ENCODE data around the gene HOXD10. TPM values are rescaled to one million over a fixed set of nuclear protein-coding genes. Genes with fewer than 3 reads are reported as not detected.

HOXD10 gene
- total RNA-seq: not detected
- polyA plus RNA-seq: under 1 TPM in 2 of 3 donors, not detected in 1; 0.03 to 0.04 TPM
- long read RNA-seq, donor 1: 0 reads
- long read RNA-seq, donor 2: 0 reads

DNA sequence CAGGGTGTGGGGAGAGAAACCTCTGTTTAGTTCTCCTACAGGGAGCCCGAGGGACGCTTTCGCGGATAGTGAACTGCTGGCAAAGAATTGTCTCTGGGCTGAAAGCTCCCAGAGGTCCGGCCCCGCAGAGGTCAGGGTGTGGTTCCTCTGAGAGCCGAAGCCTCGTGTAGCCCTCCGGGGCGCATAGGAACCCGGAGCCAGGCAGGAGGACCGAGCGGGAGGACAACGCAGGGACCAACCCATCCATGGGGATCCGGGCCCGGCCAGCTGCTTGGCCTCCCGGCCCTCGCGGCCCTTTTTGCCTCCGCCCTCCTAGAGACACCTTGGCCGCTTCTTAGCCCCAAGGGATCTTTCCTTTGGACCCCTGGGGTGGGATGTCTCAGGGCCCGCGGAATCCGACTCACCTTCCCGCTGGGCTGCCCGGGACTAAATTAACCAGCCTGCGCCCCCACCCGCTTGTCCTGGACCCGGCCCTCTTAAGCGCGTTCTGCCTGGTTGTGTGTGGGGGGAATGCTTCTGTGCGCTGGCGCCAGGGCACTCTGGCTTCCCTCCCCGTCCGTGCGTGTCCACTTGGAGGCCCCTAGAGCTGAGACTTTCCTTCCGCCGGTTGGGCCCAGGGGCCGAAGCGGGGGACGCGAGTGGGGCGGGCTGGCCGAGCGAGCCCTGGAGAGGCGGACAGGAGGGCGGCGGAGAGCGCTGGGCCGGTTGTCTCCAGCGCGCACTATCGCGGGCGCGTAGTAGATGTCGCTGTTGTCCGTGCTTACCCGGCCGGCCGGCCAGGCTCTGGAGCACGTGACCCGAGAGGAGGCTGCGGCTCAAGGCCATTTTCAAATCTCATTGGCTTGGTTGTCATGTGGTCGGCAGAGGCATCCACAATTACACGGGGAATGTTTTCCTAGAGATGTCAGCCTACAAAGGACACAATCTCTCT, at the start of gene HOXD10:
TSS of gene HOXD10 (plus strand) at position 896 of the 931 bp plus-strand sequence. CDS start 56 bp downstream, outside the sequence.
- intact Hi-C loops (cut with DNase I): no loop called here
- peaks cover 7 to 100% (median 69%) of the 10 kb centered on the region in 3 donors for H3K27me3 ChIP-seq (ENCODE audit: insufficient read depth in 3 of 3, low read length in 2 of 3)
- no peak within 1 kb of the TSS for H3K27ac ChIP-seq
- H3K36me3 ChIP-seq (ENCODE audit: insufficient read depth in 1 of 2, low read depth in 1 of 2): no peaks in the 10 kb centered on the region
- WGBS, 3 donors: 9 to 12% (median 10%) methylated on average over 56 to 66 of the region's 66 CpGs
- peak in 1 of 2 donors; percentile 81 for DNase-seq
- peak; percentile 23 for TF ChIP-seq CTCF (IDR thresholded peaks at IDR 0.05)
- ATAC-seq: peak; percentile 71 to 90 (median 82)
- no peaks in the 10 kb centered on the region for H3K9me3 ChIP-seq
- peak within 1 kb of the TSS; percentile 23 for H3K4me3 ChIP-seq
- H3K4me1 ChIP-seq: peaks cover 2% of the 10 kb centered on the region

DNA sequence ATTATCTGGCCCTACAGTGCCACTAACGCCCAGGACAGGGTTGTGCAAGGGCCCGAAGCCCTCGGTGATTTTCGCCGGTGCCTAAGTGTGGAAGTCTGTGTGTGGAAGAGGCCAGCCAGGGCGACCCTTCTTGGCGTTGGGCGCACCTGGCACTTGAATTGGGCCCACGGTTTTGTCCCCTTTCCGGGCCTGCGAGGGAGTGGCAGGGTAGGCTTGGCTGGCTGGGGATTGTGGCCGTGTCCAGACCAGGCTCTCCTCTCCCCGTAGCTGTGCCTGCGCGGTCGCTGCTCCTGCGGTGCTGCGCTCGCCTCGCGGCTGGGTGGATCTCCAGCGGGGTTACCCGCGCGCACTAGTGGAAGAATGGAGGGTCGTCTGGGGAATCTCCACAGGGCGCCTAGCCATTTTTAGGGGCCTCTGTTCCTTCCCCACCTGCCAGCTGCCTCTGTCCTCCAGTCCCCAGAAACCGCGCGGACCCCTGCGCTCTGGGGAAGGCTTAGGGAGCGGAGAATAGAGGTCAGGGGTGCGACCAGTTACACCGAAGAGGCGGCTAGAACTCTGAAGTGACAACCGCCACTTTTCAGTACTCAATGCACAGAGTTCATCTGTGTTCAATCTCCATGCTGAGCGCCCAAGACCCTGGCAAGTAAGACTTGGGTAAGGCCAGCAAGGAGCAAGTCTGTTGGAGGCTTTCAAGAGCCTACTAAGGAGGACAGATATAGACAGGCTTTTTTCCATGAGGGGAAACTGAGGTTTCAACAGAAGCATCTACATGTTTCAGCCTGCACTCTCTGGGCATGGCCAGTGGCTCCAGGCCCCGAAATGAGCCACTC, 48.8 kb upstream of the HOXD10 start:
- Histone ChIP-seq H3K27me3 (ENCODE audit: insufficient read depth in 3 of 3, low read length in 2 of 3) (peaks cover 0 to 82% (median 35%) of the 10 kb centered on the region in 3 donors), H3K4me3 (peak overlapping the region; percentile 61), H3K27ac (no peak overlapping the region), H3K4me1 (peaks cover 17% of the 10 kb centered on the region), H3K9me3 (no peaks in the 10 kb centered on the region), H3K36me3 (ENCODE audit: insufficient read depth in 1 of 2, low read depth in 1 of 2) (no peaks in the 10 kb centered on the region)
- no peak for TF ChIP-seq CTCF (IDR thresholded peaks at IDR 0.05)
- ATAC-seq (peak; percentile 71 to 85 (median 79)), DNase-seq (no peak)
- intact Hi-C loops (cut with DNase I): no loop called here
- 6 to 14% (median 6%) methylated on average over 37 to 38 of the region's 38 CpGs for WGBS, 3 donors

GRCh38 chr2:176068419-176068832, 48.2 kb upstream of the HOXD10 start:
- Histone ChIP-seq H3K4me3 (peak overlapping the region; percentile 61), H3K9me3 (no peaks in the 10 kb centered on the region), H3K27ac (no peak overlapping the region), H3K36me3 (ENCODE audit: insufficient read depth in 1 of 2, low read depth in 1 of 2) (no peaks in the 10 kb centered on the region), H3K27me3 (ENCODE audit: insufficient read depth in 3 of 3, low read length in 2 of 3) (peaks cover 0 to 87% (median 40%) of the 10 kb centered on the region in 3 donors), H3K4me1 (peaks cover 17% of the 10 kb centered on the region)
- no peak for TF ChIP-seq CTCF (IDR thresholded peaks at IDR 0.05)
- DNase-seq: no peak
- intact Hi-C loops (cut with DNase I): no loop called here
- WGBS, 3 donors: 6 to 12% (median 11%) methylated on average over 30 of the region's 30 CpGs
- peak in 3 of 4 donors; percentile 17 to 28 (median 27) for ATAC-seq

DNA sequence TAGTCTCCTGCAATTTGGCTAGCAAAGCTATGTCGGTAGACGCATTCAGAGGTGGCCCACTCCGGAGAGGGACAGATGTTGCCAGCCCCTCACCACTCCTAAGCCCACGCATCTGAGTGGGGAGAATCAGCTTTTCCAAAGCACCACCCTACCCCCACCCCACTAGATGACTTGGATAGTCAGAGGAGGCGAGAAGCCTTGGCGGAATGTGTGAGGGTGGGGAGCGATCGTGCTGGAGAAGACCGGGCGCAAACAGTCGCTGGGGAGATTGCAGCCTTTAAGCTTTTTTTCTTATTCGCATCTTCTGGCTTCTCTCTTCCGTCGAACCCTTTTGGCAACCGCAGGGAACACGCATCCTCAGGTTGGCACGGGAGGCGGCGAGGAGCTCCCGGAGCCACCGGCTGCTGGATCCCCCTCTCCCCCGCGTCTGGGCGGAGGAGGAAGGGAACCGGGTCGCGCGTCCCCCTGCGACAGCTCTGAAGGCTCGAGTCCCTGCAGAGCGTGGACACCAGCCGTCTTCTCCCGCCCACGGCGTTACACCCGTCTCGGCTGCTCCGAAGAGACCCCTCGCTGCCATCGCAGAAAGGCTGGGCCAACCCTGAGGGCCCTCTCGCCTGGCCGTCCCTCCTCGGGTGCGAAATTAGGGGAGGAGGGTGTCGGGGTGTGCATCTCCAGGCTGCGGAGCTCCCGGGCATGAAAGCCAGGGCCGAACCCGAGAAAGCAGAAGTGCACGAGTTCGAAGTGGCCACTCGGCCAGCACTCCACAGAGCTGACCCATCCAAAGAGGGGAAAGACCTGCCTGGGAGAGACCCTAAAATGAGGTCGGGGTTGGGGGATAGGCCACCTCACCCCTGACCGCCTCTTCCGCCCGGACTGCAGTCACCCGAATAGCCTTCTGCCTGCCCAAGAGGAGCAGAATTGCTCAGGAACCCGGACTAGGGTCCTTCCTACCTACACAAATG, 45.0 kb upstream of the HOXD10 start:
- no peak for TF ChIP-seq CTCF (IDR thresholded peaks at IDR 0.05)
- Histone ChIP-seq H3K4me3 (no peak overlapping the region), H3K27ac (no peak overlapping the region), H3K36me3 (ENCODE audit: insufficient read depth in 1 of 2, low read depth in 1 of 2) (no peaks in the 10 kb centered on the region), H3K4me1 (peaks cover 17% of the 10 kb centered on the region), H3K27me3 (ENCODE audit: insufficient read depth in 3 of 3, low read length in 2 of 3) (peaks cover 8 to 100% (median 49%) of the 10 kb centered on the region in 3 donors), H3K9me3 (no peaks in the 10 kb centered on the region)
- no peak for DNase-seq
- WGBS, 3 donors: 16 to 26% (median 22%) methylated on average over 43 to 58 of the region's 58 CpGs
- no peak for ATAC-seq
- intact Hi-C loops (cut with DNase I): no loop called here

All from psoas muscle (tissue), 8 donors.